NCI-H345 (cell line): ENCODE results near the gene VBP1.
"Not testable (repeated sequence)": the region's sequence is repeated elsewhere in the genome, so short reads cannot be mapped to it uniquely, and the experiment has no call there.

Source experiments
- DNase-seq: peaks from one replicate; lab custom pipeline; 2025; lab: John Stamatoyannopoulos, UW

The VBP1 gene

GRCh38 chrX:155216179-155216939, at the start of gene VBP1:
TSS of gene VBP1 (plus strand) at chrX:155216460. CDS start at chrX:155216483, 23 bp downstream.
- DNase-seq, result peak; percentile 95

GRCh38 chrX:155169881-155170280, 46.4 kb upstream of the VBP1 start:
- DNase-seq, result no peak

GRCh38 chrX:155179346-155179997, 36.8 kb upstream of the VBP1 start:
- no peak for DNase-seq

- no peak for DNase-seq
These were observed 27.5 kb upstream of the VBP1 start for GRCh38 chrX:155188786-155189185.

GRCh38 chrX:155211208-155211607, 5.1 kb upstream of the VBP1 start:
- DNase-seq, result no peak

GRCh38 chrX:155213731-155214130, 2.5 kb upstream of the VBP1 start:
- no peak for DNase-seq

- no peak for DNase-seq
These were observed 649 bp upstream of the VBP1 start for GRCh38 chrX:155215443-155216178.

- peak; percentile 20 for DNase-seq
These were observed 730 bp downstream of the VBP1 start for GRCh38 chrX:155216940-155217440.

- DNase-seq, result no peak
These were observed 2.5 kb downstream of the VBP1 start for GRCh38 chrX:155218777-155219176.

- no peak for DNase-seq
These were observed 5.1 kb downstream of the VBP1 start for GRCh38 chrX:155221351-155221750.

- not testable (repeated sequence) for DNase-seq
These were observed 7.5 kb downstream of the VBP1 start for GRCh38 chrX:155223746-155224145.

GRCh38 chrX:155225774-155226173, 9.5 kb downstream of the VBP1 start:
- no peak for DNase-seq

GRCh38 chrX:155231163-155231562, 14.9 kb downstream of the VBP1 start:
- DNase-seq, result no peak

GRCh38 chrX:155235891-155236290, 19.6 kb downstream of the VBP1 start:
- DNase-seq, result no peak

GRCh38 chrX:155237719-155238118, 21.5 kb downstream of the VBP1 start:
- DNase-seq, result no peak

- DNase-seq, result no peak
These were observed 26.0 kb downstream of the VBP1 start for GRCh38 chrX:155242300-155242699.

- DNase-seq, result no peak
These were observed 30.5 kb downstream of the VBP1 start for GRCh38 chrX:155246748-155247147.

- DNase-seq, result no peak
These were observed 31.2 kb downstream of the VBP1 start for GRCh38 chrX:155247497-155247896.

- DNase-seq, result no peak
These were observed 35.1 kb downstream of the VBP1 start for GRCh38 chrX:155251391-155251790.

- peak; percentile 33 for DNase-seq
These were observed 43.5 kb downstream of the VBP1 start for GRCh38 chrX:155259752-155260151.

- DNase-seq, result no peak
These were observed 46.9 kb downstream of the VBP1 start for GRCh38 chrX:155262970-155263754.
